Gastroesophageal sphincter (tissue), 4 donors: ENCODE measurements around the gene OR6P1. TPM values are rescaled to one million over a fixed set of nuclear protein-coding genes. Genes with fewer than 3 reads are reported as not detected.

ENCODE experiments used
- ATAC-seq: fragments of 150-250 bp; one replicate; pipeline ENCODE4 v1.9.1; 2016; ENCODE audit warnings: mild to moderate bottlenecking, moderate library complexity
- H3K27ac ChIP-seq, 4 donors: fragments of 200-600 bp; sonication (generic) in 3 of 4; 1 replicate in 3 of 4; 2 replicates in 1 of 4; pipeline ENCODE4 v1.5.1; 2016 to 2019
- H3K27me3 ChIP-seq: fragments of 200-600 bp; sonication (generic); one replicate; pipeline ENCODE4 v1.5.1; 2019
- H3K36me3 ChIP-seq, 2 donors: fragments of 200-600 bp; sonication (generic); one replicate each; pipeline ENCODE4 v1.5.1; 2019; ENCODE audit warnings: control low read depth in 1 of 2
- H3K4me1 ChIP-seq, 3 donors: fragments of 200-600 bp; sonication (generic); 1 replicate in 2 of 3; 2 replicates in 1 of 3; pipeline ENCODE4 v1.5.1; 2016 to 2019; ENCODE audit warnings: control low read depth in 2 of 3
- H3K4me3 ChIP-seq, 2 donors: fragments of 200-600 bp; sonication (generic); one replicate each; pipeline ENCODE4 v1.5.1; 2019; ENCODE audit warnings: mild to moderate bottlenecking in 1 of 2, moderate library complexity in 1 of 2
- H3K9me3 ChIP-seq, 3 donors: fragments of 200-600 bp; sonication (generic); one replicate each; pipeline ENCODE4 v1.5.1; 2017 to 2019; ENCODE audit warnings: control low read depth in 2 of 3
- EP300 ChIP-seq: sonication (generic); formaldehyde crosslinking; IDR thresholded peaks from one replicate; pipeline ENCODE4 v1.6.1; 2017; ENCODE audit warnings: antibody characterized with exemption, mild to moderate bottlenecking
- POLR2A ChIP-seq, 2 donors: fragments of 450-650 bp; IDR thresholded peaks; one replicate each; pipeline ENCODE4 v1.6.1; 2017; ENCODE audit warnings: antibody characterized with exemption in 2 of 2, mild to moderate bottlenecking in 2 of 2, moderate library complexity in 1 of 2
- POLR2AphosphoS5 ChIP-seq: sonication (generic); formaldehyde crosslinking; IDR thresholded peaks from one replicate; pipeline ENCODE4 v1.6.1; 2017; ENCODE audit warnings: antibody characterized with exemption
- WGBS, 2 donors: methylation state at CpG; one replicate each; pipeline ENCODE4 v1.1.5; 2018; ENCODE audit warnings: low coverage in 1 of 2; 5-methylcytosine and 5-hydroxymethylcytosine counted together
- total RNA-seq, 4 donors: library from RNA; depleted of rRNA; stranded (reverse); fragments of >200 nt; gene quantifications; one replicate each; pipeline ENCODE4 v1.1.0, GENCODE V29; 2016
- TF ChIP-seq, protein P1 (sequence below), 4 experiments: fragments of 200-600 bp in 2 of 4; fragments of 450-650 bp in 2 of 4; sonication (generic) in 1 of 4; IDR thresholded peaks; one replicate each; pipeline ENCODE4 v1.5.1; 2017 to 2019; ENCODE audit warnings: antibody characterized with exemption in 4 of 4, mild to moderate bottlenecking in 2 of 4, moderate library complexity in 2 of 4

Gene OR6P1
- total RNA-seq, 4 donors from 2014 or later: not detected

DNA sequence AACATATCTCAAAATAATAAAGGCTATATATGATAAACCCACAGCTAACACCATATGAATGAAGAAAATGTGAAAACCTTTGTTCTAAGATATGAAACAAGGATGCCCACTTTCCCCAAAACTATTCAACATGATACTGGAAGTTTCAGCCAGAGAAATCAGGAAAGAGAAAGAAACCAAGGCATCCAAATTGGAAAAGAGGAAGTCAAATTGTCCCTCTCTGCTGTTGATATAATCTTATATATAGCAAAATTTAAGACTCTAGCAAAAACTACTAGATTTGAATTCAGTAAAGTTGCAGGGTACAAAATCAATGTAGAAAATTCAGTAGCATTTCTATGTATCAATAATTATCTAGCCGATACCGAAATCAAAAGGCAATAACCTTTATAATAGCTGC lies 30.4 kb upstream of the OR6P1 start:
- H3K27me3 ChIP-seq: no peaks in the 10 kb centered on the region
- H3K4me3 ChIP-seq: no peak overlapping the region
- WGBS, 2 donors: 91 to 100% methylated on average over 2 of the region's 2 CpGs
- no peak for ATAC-seq
- TF ChIP-seq EP300 (no peak), POLR2A (IDR thresholded peaks at IDR 0.05) (no peak), POLR2AphosphoS5 (no peak)
- TF ChIP-seq, protein P1, sequence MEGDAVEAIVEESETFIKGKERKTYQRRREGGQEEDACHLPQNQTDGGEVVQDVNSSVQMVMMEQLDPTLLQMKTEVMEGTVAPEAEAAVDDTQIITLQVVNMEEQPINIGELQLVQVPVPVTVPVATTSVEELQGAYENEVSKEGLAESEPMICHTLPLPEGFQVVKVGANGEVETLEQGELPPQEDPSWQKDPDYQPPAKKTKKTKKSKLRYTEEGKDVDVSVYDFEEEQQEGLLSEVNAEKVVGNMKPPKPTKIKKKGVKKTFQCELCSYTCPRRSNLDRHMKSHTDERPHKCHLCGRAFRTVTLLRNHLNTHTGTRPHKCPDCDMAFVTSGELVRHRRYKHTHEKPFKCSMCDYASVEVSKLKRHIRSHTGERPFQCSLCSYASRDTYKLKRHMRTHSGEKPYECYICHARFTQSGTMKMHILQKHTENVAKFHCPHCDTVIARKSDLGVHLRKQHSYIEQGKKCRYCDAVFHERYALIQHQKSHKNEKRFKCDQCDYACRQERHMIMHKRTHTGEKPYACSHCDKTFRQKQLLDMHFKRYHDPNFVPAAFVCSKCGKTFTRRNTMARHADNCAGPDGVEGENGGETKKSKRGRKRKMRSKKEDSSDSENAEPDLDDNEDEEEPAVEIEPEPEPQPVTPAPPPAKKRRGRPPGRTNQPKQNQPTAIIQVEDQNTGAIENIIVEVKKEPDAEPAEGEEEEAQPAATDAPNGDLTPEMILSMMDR (IDR thresholded peaks at IDR 0.05): no peak
- no peaks in the 10 kb centered on the region for H3K4me1 ChIP-seq
- H3K36me3 ChIP-seq: no peaks in the 10 kb centered on the region
- no peak overlapping the region for H3K27ac ChIP-seq
- H3K9me3 ChIP-seq: peaks cover 0 to 36% (median 0%) of the 10 kb centered on the region in 3 donors

- Histone ChIP-seq H3K4me3 (no peak overlapping the region), H3K9me3 (peaks cover 0 to 13% (median 0%) of the 10 kb centered on the region in 3 donors), H3K27ac (no peak overlapping the region), H3K36me3 (no peaks in the 10 kb centered on the region), H3K27me3 (no peaks in the 10 kb centered on the region), H3K4me1 (no peaks in the 10 kb centered on the region)
- ATAC-seq: no peak
- 83% methylated on average over 1 of the region's 1 CpG; no CpG with 5 or more reads in 1 of the 2 donors for WGBS, 2 donors
- TF ChIP-seq POLR2A (IDR thresholded peaks at IDR 0.05) (no peak), EP300 (no peak), POLR2AphosphoS5 (no peak)
- TF ChIP-seq, protein P1 (IDR thresholded peaks at IDR 0.05): no peak
These were observed 16.6 kb upstream of the OR6P1 start for GRCh38 chr1:158586942-158587341.

- Histone ChIP-seq H3K9me3 (peaks cover 0 to 13% (median 0%) of the 10 kb centered on the region in 3 donors), H3K36me3 (no peaks in the 10 kb centered on the region), H3K4me1 (no peaks in the 10 kb centered on the region), H3K27ac (no peak overlapping the region), H3K4me3 (no peak overlapping the region), H3K27me3 (no peaks in the 10 kb centered on the region)
- 16 to 49% methylated on average over 4 of the region's 4 CpGs for WGBS, 2 donors
- no peak for ATAC-seq
- TF ChIP-seq, protein P1 (IDR thresholded peaks at IDR 0.05): no peak
- TF ChIP-seq EP300 (no peak), POLR2A (IDR thresholded peaks at IDR 0.05) (no peak), POLR2AphosphoS5 (no peak)
These were observed 13.6 kb upstream of the OR6P1 start for GRCh38 chr1:158583962-158584361.

GRCh38 chr1:158579733-158580132 lies 9.4 kb upstream of the OR6P1 start, which contains the start of gene OR10X1:
TSS of gene OR10X1 (minus strand) at chr1:158579899. CDS start at chr1:158579899, 0 bp downstream.
- H3K4me3 ChIP-seq: no peak within 1 kb of the TSS
- ATAC-seq: no peak
- H3K9me3 ChIP-seq: no peaks in the 10 kb centered on the region
- 50 to 67% methylated on average over 1 of the region's 1 CpG for WGBS, 2 donors
- TF ChIP-seq POLR2AphosphoS5 (no peak), EP300 (no peak), POLR2A (IDR thresholded peaks at IDR 0.05) (no peak)
- TF ChIP-seq, protein P1 (IDR thresholded peaks at IDR 0.05): no peak
- H3K4me1 ChIP-seq: no peaks in the 10 kb centered on the region
- no peaks in the 10 kb centered on the region for H3K36me3 ChIP-seq
- H3K27ac ChIP-seq: no peak within 1 kb of the TSS
- H3K27me3 ChIP-seq: no peaks in the 10 kb centered on the region

- H3K4me1 ChIP-seq: no peaks in the 10 kb centered on the region
- H3K36me3 ChIP-seq: no peaks in the 10 kb centered on the region
- no peak overlapping the region for H3K4me3 ChIP-seq
- ATAC-seq: no peak
- WGBS, 2 donors: 73 to 75% methylated on average over 2 to 3 of the region's 3 CpGs
- TF ChIP-seq EP300 (no peak), POLR2AphosphoS5 (no peak), POLR2A (IDR thresholded peaks at IDR 0.05) (no peak)
- TF ChIP-seq, protein P1 (IDR thresholded peaks at IDR 0.05): no peak
- H3K27ac ChIP-seq: no peak overlapping the region
- H3K27me3 ChIP-seq: no peaks in the 10 kb centered on the region
- H3K9me3 ChIP-seq: no peaks in the 10 kb centered on the region
These were observed 7.2 kb upstream of the OR6P1 start for GRCh38 chr1:158577561-158577960.
